SKM-1 (cell line): ENCODE measurements around the gene DIDO1.

Experiments
- DNase-seq: peaks from one replicate; lab custom pipeline; 2025; ENCODE audit not compliant: unreplicated experiment; lab: John Stamatoyannopoulos, UW

The DIDO1 gene

GRCh38 chr20:62926229-62927127 lies at the start of gene DIDO1:
Gene DIDO1, minus strand, starts transcription at chr20:62926505.
- peak; percentile 83 for DNase-seq

- no peak for DNase-seq
Observed at GRCh38 chr20:62975251-62975760, 49.0 kb upstream of the DIDO1 start.

- no peak for DNase-seq
Observed at GRCh38 chr20:62972845-62973745, 46.8 kb upstream of the DIDO1 start.

GRCh38 chr20:62971950-62972844 lies 45.9 kb upstream of the DIDO1 start:
- DNase-seq = peak; percentile 77

GRCh38 chr20:62971211-62971949 lies 45.1 kb upstream of the DIDO1 start:
- DNase-seq = no peak

GRCh38 chr20:62970307-62971210 lies 44.3 kb upstream of the DIDO1 start:
- no peak for DNase-seq

GRCh38 chr20:62969939-62970306 lies 43.6 kb upstream of the DIDO1 start:
- DNase-seq = no peak

GRCh38 chr20:62969179-62969760 lies 43.0 kb upstream of the DIDO1 start:
- DNase-seq = no peak

- DNase-seq = no peak
Observed at GRCh38 chr20:62968378-62969178, 42.3 kb upstream of the DIDO1 start.

GRCh38 chr20:62967628-62968351 lies 41.5 kb upstream of the DIDO1 start:
- DNase-seq = no peak

GRCh38 chr20:62967149-62967501 lies 40.8 kb upstream of the DIDO1 start:
- DNase-seq = no peak

- no peak for DNase-seq
Observed at GRCh38 chr20:62966212-62967148, 40.2 kb upstream of the DIDO1 start.

- DNase-seq = no peak
Observed at GRCh38 chr20:62965363-62965771, 39.1 kb upstream of the DIDO1 start.

GRCh38 chr20:62964700-62965099 lies 38.4 kb upstream of the DIDO1 start:
- DNase-seq = no peak

GRCh38 chr20:62963614-62964397 lies 37.5 kb upstream of the DIDO1 start:
- no peak for DNase-seq
